CD4-positive, alpha-beta T cell treated with Interleukin-21 for 1 hour (primary cell): ENCODE results near the gene IRF2.
A peak's percentile ranks its signal among the peaks of the same experiment; 100 is the strongest.
"Not testable (repeated sequence)": the region's sequence is repeated elsewhere in the genome, so short reads cannot be mapped to it uniquely, and the experiment has no call there.

Source experiments
- DNase-seq: peaks from one replicate; pipeline ENCODE4 v3.0.0-alpha.2; 2020

The IRF2 gene

DNA sequence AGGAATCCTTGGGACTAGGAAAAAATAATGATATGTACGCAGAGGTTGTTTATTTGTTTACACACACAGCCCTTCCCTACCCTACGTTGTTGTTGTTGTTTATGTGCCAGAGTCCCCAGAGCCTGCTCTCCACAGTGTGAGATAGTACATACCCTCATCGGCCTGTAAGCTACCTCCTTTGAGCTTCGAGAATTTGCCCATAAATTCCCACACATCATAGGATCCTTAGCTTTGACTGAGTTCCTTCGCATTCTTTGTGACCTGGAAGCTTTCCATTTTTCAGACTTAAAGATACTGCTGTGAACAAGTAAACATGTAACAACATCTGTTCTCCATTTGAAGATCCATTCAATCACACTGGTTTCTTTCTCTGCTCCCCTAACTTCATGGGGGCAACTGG lies 114.5 kb downstream of the IRF2 start:
- DNase-seq: no peak

DNA sequence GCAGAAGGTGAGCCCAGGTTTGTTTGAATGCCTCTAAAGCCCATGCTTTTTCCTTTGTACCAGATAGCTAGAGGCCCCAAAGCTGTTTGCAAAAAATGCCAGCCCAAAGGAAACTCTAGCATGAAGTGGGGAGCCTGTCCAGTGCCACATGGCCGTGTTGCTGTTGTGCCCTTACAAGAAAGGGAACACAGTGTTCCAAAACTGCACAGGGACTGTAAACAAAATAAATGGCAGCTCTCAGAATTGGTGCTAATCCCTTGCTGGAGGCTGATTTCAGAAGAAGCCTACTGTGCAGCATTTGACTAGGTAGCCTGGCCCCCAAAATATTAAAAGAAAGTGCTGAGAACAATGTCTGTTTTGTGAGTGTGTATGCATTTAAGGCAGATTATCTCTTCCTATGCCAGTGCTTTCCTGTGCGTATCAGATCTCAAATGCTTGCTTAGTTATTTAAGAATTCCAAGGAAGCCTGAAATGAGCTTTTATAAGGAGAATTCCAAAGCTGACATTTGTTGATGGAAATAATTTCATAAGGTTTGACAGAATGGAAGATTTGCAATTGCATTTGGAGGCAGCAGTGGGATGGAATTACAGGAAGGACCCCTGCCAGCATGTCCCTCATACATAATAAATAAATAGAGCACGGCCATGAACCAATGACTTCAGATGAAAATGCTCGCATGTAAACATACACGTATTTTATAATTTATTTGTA lies 115.7 kb downstream of the IRF2 start:
- no peak for DNase-seq

DNA sequence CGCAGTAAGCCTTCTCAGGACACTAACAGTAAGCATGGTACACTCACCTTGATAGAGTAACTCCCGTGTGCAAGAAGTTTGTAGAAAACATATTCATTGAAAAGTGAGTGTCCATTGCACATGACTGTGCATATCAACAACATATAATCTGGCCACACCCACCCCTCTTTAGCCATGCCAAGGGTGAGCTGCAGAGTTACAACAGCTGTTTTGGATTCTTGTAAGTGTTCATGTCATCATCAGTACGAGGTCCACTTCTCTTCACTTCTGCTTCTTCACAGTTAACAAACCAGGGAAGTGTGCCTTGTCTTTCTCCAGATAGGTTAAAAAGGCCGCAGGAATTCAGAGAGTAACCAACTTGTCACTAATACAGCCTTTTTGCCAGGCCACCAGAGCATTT lies 116.6 kb downstream of the IRF2 start:
- DNase-seq: no peak

DNA sequence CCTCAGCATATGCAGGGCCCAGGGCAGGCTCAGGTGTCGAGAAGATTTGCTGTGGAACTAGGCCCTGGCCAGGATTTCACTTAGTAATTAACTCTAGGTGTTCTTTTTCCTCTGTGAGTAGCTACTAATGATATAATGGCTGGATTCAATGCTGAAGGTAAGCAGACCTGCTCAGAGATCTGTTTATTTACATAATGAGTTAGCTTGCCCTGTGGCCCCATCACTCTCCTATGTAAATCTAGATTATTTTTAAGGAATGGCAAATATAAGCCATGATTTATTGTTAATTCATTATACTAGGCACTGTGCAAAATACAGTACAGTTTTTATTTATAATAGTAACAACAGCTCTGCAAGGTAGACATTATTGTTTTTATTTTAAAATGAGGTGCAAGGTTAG lies 117.2 kb downstream of the IRF2 start:
- no peak for DNase-seq

DNA sequence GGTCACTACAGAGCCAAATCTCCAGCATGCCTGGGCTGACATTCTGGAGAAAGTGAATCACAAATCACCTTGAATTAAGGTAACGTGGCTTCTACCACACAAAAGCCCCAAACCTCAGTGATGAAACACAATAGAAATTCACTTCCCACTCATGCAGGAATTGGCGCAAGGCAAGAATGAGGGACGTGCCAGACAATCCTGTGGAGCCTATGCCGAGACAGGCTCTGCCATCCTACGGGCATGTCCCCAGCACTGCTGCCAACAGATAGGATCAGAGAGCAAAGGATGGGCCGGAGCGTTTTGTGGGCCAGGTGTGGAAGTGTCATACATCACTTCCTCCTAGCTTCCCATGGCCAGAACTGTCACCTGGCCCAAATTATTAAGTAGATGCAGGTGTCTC lies 118.0 kb downstream of the IRF2 start:
- DNase-seq: no peak

DNA sequence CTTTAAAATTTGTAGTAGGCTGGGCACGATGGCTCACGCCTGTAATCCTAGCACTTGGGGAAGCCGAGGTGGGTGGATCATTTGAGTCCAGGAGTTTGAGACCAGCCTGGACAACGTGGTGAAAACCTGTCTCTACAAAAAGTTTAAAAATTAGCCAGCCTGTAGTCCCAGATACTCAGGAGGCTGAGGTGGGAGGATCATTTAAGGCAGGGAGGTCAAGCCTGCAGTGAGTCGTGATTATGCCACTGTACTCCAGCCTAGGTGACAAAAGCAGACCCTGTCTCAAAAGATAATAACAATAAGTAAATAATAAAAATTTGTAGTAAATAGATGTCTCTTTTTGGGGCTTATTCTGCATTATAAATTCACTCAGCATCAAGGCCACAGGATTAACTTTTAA lies 118.5 kb downstream of the IRF2 start:
- DNase-seq: no peak

DNA sequence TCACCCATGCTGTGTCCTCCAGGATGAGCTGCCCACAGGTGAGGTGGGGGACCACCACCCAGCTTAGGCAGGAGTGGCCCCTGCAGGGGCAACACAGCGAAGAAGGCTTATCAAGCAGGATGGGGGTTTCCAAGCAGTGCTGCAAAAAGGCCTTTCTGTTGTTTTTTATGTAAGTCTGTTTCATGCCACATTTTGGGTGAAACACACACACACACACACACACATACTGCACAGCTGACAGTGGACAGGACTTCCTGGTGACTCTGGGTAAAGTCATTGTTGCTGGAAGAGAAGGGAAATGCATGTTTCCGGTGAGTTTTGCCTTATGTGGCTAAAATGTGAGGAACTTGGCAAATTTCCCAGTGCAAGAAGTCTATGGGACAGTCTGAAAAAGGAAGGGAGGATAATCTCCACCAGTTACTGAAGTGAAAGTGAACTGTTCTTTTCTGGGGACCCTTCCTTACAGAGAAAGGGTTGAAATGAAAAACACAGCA lies 119.2 kb downstream of the IRF2 start:
- peak; percentile 48 for DNase-seq

DNA sequence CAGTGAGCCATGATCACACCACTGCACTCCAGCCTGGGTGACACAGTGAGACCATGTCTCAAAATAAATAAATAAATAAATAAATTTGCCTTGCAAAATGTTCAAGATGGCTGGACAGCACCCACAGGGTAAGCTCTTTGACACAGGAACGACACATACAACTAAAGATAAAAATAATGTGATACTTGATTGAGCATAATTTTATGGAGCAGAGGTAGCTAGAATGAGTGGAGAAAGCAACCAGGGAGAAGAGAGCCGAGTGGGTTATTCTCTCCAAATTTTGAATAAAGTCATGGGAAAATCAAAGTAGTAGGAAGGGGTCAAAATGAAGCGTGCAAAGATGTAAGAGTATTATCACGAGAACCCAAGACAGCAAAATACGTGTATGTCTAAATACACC lies 121.5 kb downstream of the IRF2 start:
- no peak for DNase-seq

DNA sequence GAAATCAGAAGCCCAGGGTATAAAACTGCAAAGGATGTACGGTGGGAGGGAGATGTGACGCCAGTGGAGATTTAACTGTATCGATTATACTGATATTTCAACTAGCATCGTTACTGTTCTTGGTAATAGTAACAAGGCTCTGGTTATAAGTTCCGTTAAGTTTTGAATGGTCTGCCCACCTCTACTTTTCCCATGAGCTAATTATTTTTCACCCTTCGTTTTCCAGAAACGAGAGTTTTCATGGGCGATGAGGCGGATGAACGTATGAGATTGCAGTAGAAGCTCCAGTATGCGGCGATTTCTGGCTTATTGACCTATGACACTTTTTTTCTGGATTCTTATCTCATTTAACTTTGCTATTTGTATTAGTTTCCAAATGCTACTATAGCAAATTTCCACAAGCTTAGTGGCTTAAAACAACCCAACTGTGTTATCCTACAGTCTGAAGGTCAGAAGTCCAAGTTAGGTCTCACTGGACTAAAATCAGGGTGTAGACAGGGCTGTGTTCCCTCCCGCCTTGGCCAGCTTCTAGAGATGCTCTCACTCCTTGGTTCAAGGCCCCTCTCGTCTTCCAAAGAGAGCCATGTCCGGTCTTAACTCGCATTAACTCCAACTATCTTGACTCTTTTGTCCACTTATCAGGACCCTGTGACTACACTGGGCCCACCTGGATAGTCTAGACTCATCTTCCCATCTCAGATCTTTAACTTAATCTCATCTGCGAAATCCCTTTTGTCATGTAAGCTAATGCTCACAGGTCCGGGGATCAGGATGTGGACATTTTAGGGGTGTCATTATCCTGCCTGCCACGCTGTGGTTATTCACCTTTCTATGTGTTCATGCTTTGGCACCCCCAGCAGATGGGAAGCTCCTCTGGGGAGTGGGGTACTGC lies 122.5 kb downstream of the IRF2 start:
- no peak for DNase-seq

DNA sequence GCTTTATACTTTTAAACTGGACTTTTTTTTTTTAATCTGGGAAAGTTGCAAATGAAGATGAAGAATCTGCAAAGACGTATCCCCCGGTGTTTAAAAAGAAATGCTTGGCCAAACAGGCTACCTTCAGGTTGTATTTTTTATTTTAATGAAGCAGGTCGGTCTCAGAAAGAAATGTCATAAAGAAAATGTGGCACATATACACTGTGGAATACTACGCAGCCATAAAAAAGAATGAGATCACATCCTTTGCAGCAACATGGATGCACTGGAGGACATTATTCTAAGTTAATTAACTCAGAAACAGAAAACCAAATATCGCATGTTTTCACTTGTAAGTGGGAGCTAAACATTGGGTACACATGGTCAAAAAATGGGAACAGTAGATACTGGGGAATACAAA lies 123.4 kb downstream of the IRF2 start:
- DNase-seq: no peak

DNA sequence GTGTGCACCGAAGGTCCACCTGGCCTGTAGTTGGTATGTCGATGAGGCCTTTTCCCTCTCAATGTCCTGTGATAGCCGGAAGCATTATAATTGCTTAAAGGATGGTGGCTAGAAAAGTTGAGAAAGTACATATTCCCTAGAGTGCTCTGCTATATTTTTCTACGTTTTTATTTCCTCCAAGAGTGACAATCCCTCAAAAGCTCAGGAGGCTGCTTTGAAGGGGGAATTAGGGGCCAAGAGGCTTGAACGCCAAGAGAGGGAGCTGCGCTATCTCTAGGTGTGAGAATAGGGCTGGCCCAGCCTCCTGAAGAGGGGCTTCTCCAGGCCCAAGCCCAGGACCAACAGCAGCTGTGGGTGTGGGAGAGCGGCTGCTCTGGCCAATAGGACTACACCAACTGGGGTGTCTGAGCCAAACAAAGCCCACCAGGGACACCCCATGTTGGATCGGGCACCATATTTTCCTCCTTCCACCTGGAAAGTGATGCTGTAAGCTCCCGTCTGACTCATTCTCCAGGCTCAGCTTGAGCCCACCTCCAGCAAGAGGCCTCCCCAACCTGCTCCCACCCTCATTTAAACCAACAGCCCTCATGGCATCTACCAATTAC lies 124.0 kb downstream of the IRF2 start:
- DNase-seq: no peak

DNA sequence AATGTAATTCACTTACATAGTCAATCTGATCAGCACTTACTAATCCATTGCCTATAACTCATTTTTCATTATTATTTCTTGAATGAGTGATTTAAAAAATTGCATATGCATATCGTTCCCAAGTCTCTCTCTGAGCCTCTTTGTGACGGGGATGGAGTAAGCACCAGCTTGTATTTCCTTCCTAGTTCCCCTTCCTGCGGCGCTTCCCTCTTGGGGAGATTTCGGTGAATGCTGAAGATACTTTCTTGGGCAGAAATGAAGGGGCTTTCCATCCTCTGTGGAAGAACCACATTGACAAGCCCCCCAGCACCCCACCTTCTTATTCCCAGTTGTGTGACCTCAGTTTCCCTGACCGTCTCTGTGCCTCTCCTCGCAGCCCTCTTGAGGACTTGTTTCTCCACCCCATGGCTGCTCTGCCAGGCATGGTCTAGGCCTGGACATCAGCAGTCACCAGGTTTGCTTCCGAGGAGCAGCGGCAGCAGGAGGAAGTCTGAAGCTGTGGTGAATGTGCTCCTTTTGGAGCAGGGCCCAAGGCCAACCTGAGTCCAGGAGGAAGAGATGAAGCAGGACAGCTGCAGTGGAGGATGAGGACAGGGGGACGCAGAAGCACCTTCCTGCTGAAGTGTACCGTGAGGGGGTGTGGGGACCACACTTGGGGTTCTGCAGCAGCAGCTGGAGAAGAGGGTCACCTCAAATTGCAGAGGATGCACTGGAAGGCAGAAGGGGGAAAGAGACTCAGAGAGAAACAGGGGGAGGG lies 124.9 kb downstream of the IRF2 start:
- DNase-seq: no peak

DNA sequence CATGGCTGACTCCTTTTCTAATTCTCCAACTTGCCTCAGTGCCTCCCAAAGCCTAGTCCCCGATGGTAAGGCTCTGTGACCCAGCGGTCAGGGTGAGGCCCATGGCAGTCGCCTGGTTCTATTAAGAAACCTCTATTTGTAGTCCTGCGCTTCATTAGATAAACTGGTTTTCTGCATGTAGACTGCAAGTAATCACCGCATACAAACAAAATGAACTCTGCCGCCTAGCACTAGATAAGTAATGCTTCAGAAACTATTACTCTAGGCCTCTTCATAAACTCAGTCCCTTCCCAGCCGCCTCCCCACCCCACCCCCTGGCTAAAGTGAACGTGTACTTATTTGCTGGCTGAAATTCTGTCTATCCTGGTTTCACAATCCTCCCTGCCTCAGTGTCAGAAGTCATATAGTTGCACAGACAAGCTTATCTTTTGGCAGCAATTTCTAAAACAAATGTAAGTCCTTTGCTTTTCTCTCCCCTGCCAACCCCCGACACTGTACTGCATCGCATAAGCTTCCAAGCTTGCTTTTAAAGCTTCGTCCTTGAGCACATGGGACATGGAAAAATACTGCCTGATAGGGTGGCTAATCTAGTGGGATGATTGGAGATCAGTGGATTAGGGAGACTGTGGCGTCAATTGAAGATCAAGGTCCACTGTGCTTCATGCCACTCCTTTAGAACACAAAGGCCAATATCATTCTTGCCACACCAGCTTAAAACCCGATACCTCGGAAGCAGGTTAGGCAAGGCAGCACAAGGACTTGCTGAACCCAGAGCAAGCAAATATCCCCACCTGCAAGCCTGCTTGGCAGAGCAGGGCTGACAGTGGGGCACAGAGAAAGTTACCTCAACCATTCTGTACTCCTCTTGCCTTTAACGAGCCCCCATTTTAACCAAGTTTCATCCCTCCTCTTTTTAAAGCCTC lies 125.8 kb downstream of the IRF2 start:
- no peak for DNase-seq

DNA sequence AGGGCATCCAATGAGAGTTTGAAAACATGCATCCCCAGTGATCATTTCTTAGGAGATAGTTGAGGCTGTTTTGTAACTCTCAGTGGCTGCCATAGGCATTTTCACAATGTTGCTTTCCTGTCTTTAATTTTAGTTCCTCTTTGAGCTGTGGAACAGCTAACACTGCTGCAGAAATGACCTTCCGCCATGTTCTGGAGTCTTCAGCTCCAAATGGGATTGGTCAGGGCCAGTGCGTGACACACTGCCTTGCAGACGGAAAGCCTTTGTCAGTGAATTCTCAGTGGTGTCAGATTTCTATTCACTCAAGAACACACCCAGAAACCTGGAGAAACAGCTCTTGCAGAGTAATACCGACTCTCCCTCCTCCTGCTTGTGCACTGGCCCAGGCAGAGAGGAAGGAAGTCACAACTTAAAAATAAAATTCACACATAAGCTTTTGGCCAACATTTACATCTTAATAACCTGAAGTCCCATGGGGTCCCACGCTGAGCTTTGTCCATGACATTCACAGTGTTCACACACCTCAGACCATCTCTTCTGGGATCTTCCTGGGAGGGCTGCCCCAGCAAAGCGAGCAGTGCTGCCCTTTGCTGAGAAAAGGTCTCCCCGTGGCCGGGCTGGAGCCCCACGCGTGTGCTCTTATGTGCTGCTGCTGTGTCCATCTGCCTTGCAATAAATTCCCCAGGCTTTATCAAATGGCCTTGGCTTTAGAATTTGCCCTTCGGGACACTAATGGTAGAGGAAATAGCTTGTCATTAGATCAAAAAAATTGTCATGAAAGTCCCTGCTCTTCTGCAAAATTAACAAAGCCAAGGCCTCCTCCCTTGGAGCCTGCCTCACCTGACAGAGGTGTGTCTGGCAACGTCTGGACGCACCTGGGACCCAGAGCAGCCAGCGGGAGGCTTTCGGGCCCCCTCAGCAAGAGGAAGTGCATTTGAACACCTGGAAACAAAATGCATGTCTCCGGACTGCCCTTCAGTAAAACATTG lies 126.8 kb downstream of the IRF2 start:
- peak; percentile 12 for DNase-seq

DNA sequence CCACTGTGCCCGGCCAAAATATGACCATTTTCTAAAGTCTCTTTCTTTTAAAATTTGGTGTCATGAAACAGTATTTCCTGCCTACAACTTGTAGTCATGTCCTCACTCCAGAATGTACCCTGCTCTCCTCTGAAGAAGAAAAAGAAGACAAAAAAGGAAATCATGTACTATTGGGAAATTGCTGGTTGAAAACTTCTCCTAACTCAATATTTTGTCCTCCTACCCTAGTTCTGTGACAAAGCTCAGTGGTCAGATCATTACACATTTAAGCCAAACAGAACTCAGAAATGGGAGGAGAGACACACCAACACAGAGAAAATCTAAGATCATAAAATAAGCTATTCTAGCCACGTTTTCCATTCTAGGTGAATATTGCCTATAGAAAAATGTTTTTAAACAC lies 127.7 kb downstream of the IRF2 start:
- DNase-seq: no peak

DNA sequence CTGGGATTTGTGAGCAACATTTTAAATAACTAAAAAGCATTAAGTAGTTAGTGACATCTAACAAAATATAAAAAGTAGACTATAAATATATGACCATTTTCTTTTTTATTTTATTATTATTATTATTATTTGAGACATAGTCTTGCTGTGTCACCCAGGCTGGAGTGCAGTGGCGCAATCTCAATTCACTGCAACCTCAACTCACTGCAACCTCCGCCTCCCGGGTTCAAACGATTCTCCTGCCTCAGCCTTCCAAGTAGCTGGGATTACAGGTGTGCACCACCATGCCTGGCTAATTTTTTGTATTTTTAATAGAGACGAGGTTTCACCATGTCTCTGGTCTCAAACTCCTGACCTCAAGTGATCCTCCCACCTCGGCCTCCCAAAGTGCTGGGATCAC lies 128.1 kb downstream of the IRF2 start:
- DNase-seq: not testable (repeated sequence)

DNA sequence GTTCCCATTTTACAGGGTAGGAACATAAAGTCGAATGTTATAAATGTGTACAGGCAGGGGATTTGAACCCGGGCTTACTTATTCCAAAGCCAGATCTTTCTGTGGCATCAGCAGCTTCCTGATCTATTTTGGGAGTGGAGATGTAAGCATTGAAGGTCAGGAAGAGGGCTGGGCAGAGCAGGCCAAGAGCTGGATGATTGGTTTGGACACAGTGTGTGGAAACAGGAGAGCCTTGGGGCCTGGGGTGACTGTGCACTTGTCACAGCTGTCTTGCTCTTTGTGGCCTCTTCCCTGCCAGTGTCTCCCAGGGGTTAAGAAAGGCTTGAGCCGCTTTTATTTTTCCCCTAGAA lies 128.8 kb downstream of the IRF2 start:
- no peak for DNase-seq

DNA sequence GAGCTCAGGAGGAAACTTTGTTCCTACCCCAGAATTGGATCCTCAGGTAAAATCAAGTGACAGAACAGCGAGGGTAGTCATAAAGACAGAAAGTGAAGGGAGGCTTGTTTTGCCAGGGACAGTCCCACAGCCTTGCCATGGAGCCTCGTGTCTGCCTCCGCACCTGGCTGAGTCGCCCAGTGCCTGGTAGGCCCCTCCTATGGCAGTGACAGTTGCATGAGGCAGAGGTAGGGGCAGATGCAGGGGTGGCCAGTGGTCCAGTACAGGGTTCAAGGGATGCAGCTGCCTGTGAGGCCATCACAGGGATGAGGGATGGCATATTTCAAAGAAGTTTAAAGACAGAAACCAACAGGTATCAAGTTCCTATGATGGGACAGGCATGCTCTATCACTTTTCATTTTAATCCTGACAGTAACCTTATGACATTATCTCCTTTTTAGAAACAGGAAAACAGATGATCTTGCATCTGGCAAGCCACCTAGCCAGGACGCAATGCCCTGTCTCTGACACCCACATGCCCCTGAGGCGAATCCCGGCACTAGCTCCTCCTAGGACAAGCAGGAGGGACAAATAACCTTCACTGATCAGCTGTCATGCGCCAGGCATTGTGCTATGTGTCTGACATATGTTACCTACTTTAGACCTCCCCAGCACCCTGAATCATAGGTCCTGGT lies 129.3 kb downstream of the IRF2 start:
- no peak for DNase-seq

DNA sequence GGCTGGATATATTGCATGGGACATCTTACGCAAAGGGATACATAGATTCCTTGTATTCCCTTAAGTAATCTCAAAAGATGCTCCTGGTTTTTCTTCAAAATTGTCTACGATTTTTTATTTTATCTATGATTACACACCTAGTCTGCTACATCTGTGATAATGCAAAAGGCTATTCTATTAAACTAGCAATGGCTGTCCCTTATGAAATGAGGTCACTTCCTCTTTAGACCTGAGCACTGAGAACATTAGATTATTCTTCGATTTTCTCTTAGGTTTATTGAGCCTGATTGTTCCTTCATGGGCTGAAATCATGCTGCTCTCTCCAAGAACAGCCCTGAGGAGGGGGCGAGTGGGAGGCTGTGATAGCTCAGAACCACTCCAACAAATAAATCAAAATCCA lies 129.9 kb downstream of the IRF2 start:
- no peak for DNase-seq

DNA sequence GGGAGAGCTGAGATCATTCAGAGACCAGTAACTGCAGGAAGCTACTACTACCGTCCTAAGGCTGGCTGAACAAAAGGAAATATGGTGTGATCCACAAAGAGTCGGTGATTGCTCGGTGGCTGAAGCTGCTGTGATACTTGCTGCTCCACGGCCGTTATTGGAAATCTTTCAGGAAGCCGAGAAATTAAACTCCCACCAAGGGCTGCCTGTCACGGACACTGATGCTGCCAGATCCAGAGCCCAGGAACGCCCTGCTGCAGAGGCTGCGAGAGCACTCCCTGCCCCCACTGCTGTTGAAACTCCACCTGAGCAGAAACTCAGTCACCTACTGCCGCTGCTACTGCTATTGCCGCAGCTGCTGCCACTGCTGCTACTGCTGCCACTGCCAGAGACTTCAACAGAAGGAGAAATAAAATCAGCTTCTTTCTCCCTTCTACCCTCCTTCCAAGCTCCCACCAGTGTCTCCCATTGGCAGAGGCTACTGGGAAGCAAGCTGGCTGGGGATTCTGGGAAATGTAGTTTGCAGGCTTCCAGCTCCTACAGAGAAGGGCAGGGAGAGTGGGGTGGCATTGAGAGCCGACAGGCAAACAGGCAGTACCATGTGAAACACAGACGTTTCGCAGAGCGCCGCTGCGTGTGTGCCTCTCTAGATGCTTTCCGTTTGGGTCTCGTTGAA lies 130.7 kb downstream of the IRF2 start:
- DNase-seq: peak; percentile 53
